Esophagus squamous epithelium (tissue), 5 donors: ENCODE data around the gene CCK. TPM values are rescaled to one million over a fixed set of nuclear protein-coding genes. Genes with fewer than 3 reads are reported as not detected.

Experiments used
- DNase-seq: peaks from one replicate; lab custom pipeline; 2025; lab: John Stamatoyannopoulos, UW
- H3K27ac ChIP-seq, 4 donors: fragments of 200-600 bp; sonication (generic); one replicate each; pipeline ENCODE4 v1.5.1; 2016 to 2019; ENCODE audit warnings: mild to moderate bottlenecking in 1 of 4
- H3K27me3 ChIP-seq, 4 donors: fragments of 200-600 bp; sonication (generic); 1 replicate in 3 of 4; 2 replicates in 1 of 4; pipeline versions ENCODE4 v1.5.1 to v1.6.0; 2017 to 2021; ENCODE audit warnings: antibody characterized with exemption in 1 of 4
- H3K36me3 ChIP-seq, 3 donors: fragments of 200-600 bp; sonication (generic); one replicate each; pipeline ENCODE4 v1.5.1; 2016 to 2019
- H3K4me1 ChIP-seq, 3 donors: fragments of 200-600 bp; sonication (generic); one replicate each; pipeline ENCODE4 v1.5.1; 2017 to 2019
- H3K4me3 ChIP-seq, 4 donors: fragments of 200-600 bp; sonication (generic); 1 replicate in 3 of 4; 2 replicates in 1 of 4; pipeline ENCODE4 v1.5.1; 2016 to 2019; ENCODE audit warnings: mild to moderate bottlenecking in 2 of 4, moderate library complexity in 1 of 4
- H3K9me3 ChIP-seq, 3 donors: fragments of 200-600 bp; sonication (generic); one replicate each; pipeline ENCODE4 v1.5.1; 2016 to 2019
- CTCF ChIP-seq, 6 experiments: fragments of 450-650 bp in 4 of 6; fragments of 200-600 bp in 2 of 6; sonication (generic) in 2 of 6; IDR thresholded peaks; one replicate each; pipeline ENCODE4 v1.5.1; 2016 to 2019; ENCODE audit warnings: antibody characterized with exemption in 6 of 6, mild to moderate bottlenecking in 4 of 6, moderate library complexity in 4 of 6
- POLR2A ChIP-seq, 4 donors: fragments of 450-650 bp; IDR thresholded peaks; one replicate each; pipeline ENCODE4 v1.6.1; 2017; ENCODE audit warnings: antibody characterized with exemption in 4 of 4, mild to moderate bottlenecking in 4 of 4, moderate library complexity in 3 of 4
- WGBS, 2 donors: methylation state at CpG; one replicate each; pipeline ENCODE4 v1.1.5; 2018; 5-methylcytosine and 5-hydroxymethylcytosine counted together
- intact Hi-C: fragments of 100-400 bp; cut with DNase I; formaldehyde crosslinking; loops from one replicate; pipeline ENCODE4 v1.15.0; 2022
- total RNA-seq, 4 donors: library from RNA; depleted of rRNA; stranded (reverse); fragments of >200 nt; gene quantifications; one replicate each; pipeline ENCODE4 v1.1.0, GENCODE V29; 2016
- donor health status: DM: yes; HTN: yes; CAD: no.

CCK gene
- total RNA-seq, 4 donors from 2014 or later, result 1.9 to 3.1 TPM; not detected in 2

GRCh38 chr3:42214565-42215283 is 51.3 kb downstream of the CCK start:
- Histone ChIP-seq H3K4me1 (peaks cover 0 to 13% (median 0%) of the 10 kb centered on the region in 3 donors), H3K27ac (no peak overlapping the region), H3K4me3 (no peak overlapping the region), H3K36me3 (peaks cover 4 to 97% (median 14%) of the 10 kb centered on the region in 3 donors), H3K9me3 (no peaks in the 10 kb centered on the region), H3K27me3 (no peaks in the 10 kb centered on the region)
- TF ChIP-seq CTCF (IDR thresholded peaks at IDR 0.05), result no peak
- TF ChIP-seq POLR2A (IDR thresholded peaks at IDR 0.05), result no peak
- 66 to 74% methylated on average over 8 of the region's 8 CpGs for WGBS, 2 donors
- intact Hi-C loops, result no loop called here
- DNase-seq, result no peak

DNA sequence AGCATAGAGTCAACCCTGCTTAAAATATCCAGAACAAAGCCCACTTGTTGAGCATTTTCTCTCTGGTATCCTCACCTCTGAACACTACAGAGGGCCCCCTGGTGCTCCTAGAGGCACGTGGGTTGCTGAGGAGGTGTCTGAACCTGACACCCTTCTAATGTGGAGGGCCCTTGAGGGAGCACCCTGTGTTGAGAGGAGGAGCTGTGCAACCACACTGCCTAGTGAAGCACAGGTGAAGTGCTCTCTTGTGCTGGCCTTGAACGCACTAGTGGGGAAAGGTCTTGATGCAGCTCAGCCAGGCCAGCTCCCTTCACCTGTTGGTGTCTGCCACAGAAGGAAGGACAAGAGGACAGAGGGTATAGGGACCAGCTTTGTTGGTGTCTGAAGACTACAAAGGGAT is 51.9 kb downstream of the CCK start:
- DNase-seq, result no peak
- intact Hi-C loops, result no loop called here
- H3K9me3 ChIP-seq, result no peaks in the 10 kb centered on the region
- WGBS, 2 donors, result 30 to 72% methylated on average over 1 to 2 of the region's 2 CpGs
- H3K4me3 ChIP-seq, result no peak overlapping the region
- no peak for TF ChIP-seq CTCF (IDR thresholded peaks at IDR 0.05)
- no peak for TF ChIP-seq POLR2A (IDR thresholded peaks at IDR 0.05)
- H3K36me3 ChIP-seq, result peaks cover 4 to 97% (median 11%) of the 10 kb centered on the region in 3 donors
- H3K4me1 ChIP-seq, result peaks cover 0 to 13% (median 0%) of the 10 kb centered on the region in 3 donors
- H3K27ac ChIP-seq, result no peak overlapping the region
- H3K27me3 ChIP-seq, result no peaks in the 10 kb centered on the region

DNA sequence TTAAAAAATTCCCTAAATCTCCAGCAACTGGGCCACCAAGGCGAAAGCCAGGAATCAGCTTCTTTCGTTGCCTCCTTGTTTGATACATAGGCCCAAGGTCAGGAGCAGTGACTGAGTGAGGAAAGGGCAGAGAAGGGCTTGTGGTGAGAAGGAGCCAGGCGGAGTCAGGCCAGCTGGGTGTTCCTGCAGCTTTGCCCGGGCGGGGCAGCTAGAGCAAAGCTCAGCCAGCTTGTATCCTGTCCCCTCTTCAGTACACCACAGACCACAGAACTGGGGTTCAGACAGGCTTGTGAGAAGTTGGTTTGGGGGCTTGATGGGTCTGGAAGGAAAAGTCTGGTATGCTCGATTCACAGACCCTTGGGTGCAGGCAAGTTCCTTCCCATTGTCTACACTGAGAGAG is 52.6 kb downstream of the CCK start:
- Histone ChIP-seq H3K27ac (no peak overlapping the region), H3K9me3 (no peaks in the 10 kb centered on the region), H3K4me1 (peaks cover 0 to 13% (median 0%) of the 10 kb centered on the region in 3 donors), H3K36me3 (peaks cover under 1 to 97% (median 11%) of the 10 kb centered on the region in 3 donors), H3K4me3 (no peak overlapping the region), H3K27me3 (no peaks in the 10 kb centered on the region)
- TF ChIP-seq CTCF (IDR thresholded peaks at IDR 0.05) (no peak), POLR2A (IDR thresholded peaks at IDR 0.05) (no peak)
- DNase-seq, result no peak
- intact Hi-C loops, result no loop called here
- 76 to 79% methylated on average over 3 to 6 of the region's 6 CpGs for WGBS, 2 donors

DNA sequence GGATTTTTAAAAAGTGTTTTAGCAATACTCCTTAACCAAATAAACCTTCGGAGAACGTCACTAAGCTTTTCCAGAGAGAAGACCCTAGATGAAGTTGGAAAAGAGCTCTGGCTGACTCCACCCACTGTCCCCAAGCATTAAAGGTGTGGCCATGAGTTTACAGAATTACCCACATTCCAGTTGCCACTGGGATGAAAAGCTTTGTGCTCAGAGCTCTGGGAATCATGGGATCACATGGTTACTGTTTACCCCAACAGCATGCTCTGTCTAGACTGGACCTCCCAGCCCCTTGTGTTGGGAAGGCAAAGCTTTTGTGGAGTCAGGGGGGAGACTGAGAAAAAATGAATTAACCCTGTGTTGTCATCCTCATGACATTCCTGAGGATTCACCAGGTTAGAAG is 55.3 kb downstream of the CCK start:
- intact Hi-C loops, result no loop called here
- H3K4me1 ChIP-seq, result peaks cover 0 to 13% (median 0%) of the 10 kb centered on the region in 3 donors
- DNase-seq, result no peak
- no peak for TF ChIP-seq POLR2A (IDR thresholded peaks at IDR 0.05)
- no peak for TF ChIP-seq CTCF (IDR thresholded peaks at IDR 0.05)
- no peaks in the 10 kb centered on the region for H3K9me3 ChIP-seq
- H3K27me3 ChIP-seq, result no peaks in the 10 kb centered on the region
- no peak overlapping the region for H3K27ac ChIP-seq
- no peak overlapping the region for H3K4me3 ChIP-seq
- peaks cover 0 to 97% (median 11%) of the 10 kb centered on the region in 3 donors for H3K36me3 ChIP-seq
- 61 to 83% methylated on average over 2 of the region's 2 CpGs for WGBS, 2 donors

DNA sequence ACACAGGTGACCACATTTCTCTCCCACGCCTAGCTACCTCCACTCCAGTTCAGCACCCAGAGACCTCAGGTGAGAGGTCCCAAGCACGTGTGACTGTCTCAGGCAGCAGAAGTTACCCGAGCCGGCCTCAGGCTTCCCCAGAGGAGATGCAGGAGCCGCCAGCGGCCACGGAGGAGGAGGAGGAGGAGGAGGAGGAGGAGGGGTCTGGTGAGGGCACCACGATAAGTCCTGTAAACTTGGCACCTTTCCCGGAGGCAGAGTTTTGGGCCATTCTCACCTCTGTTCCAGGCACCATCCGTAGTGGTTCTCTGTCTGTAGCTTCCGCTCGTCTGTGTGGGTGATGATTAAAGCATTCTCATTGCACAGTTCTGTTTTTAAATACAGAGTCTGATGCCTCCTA is 56.1 kb downstream of the CCK start:
- no peak overlapping the region for H3K27ac ChIP-seq
- intact Hi-C loops, result no loop called here
- no peak for TF ChIP-seq POLR2A (IDR thresholded peaks at IDR 0.05)
- TF ChIP-seq CTCF (IDR thresholded peaks at IDR 0.05), result no peak
- H3K4me1 ChIP-seq, result peaks cover 0 to 13% (median 0%) of the 10 kb centered on the region in 3 donors
- no peak for DNase-seq
- H3K4me3 ChIP-seq, result no peak overlapping the region
- H3K36me3 ChIP-seq, result peaks cover 5 to 99% (median 11%) of the 10 kb centered on the region in 3 donors
- H3K9me3 ChIP-seq, result no peaks in the 10 kb centered on the region
- no peaks in the 10 kb centered on the region for H3K27me3 ChIP-seq
- WGBS, 2 donors, result 69 to 70% methylated on average over 2 to 9 of the region's 12 CpGs
